ENCODE results near the gene LMO4.

LMO4 gene

GRCh38 chr1:87307306-87307705 is 21.4 kb upstream of the LMO4 start:
- TF ChIP-seq CTCF (IDR thresholded peaks at IDR 0.05; ENCODE audit: insufficient read depth, low read depth, low read length, missing control alignments): no peak
- no peak overlapping the region for H3K4me3 ChIP-seq (ENCODE audit: low read length)
- DNase-seq (ENCODE audit: low read depth): no peak

DNA sequence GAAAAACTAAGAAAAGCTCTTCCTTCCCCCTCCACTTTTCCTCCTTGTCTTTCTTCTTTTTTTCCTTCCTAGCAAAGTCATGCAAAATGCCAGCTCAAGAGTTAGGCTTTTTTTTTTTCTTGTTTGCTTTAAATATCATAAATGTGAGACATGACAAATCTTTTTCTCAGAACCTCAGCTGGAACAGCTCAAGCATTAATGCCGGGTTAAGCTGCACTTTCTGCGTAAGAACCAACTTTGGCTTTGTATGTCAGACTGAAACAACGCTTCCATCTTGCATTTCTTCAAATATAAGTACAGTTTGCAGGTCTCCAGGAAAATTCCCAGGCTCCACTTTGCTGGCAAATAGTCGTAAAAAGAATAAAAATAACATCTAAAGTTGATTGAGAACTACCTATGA is 20.7 kb upstream of the LMO4 start:
- H3K4me3 ChIP-seq (ENCODE audit: low read length): no peak overlapping the region
- no peak for DNase-seq (ENCODE audit: low read depth)
- TF ChIP-seq CTCF (IDR thresholded peaks at IDR 0.05; ENCODE audit: insufficient read depth, low read depth, low read length, missing control alignments): no peak

- no peak overlapping the region for H3K4me3 ChIP-seq (ENCODE audit: low read length)
- DNase-seq (ENCODE audit: low read depth): no peak
- TF ChIP-seq CTCF (IDR thresholded peaks at IDR 0.05; ENCODE audit: insufficient read depth, low read depth, low read length, missing control alignments): no peak
Observed at GRCh38 chr1:87314091-87314490, 14.6 kb upstream of the LMO4 start.

- no peak overlapping the region for H3K4me3 ChIP-seq (ENCODE audit: low read length)
- DNase-seq (ENCODE audit: low read depth): no peak
- TF ChIP-seq CTCF (IDR thresholded peaks at IDR 0.05; ENCODE audit: insufficient read depth, low read depth, low read length, missing control alignments): no peak
Observed at GRCh38 chr1:87318056-87318650, 10.5 kb upstream of the LMO4 start.

DNA sequence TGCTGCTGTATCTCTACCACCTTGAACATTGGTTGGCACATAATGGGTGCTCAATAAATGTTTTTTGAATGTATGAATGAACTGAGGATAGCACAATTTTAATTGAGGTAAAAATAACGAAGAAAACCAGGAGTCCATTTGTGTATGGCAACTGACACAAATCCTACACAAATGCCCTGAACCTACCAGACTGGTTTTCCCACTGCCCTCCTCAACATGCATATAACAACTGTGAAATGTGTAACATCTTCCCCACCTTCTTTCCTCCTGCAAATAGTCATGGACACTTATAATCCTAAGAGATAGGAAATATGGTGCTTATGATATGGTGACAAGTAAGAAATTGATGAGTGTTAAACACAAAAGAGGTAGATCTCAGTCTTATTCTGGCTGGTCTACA is 9.9 kb upstream of the LMO4 start:
- H3K4me3 ChIP-seq (ENCODE audit: low read length): no peak overlapping the region
- DNase-seq (ENCODE audit: low read depth): peak; percentile 35
- no peak for TF ChIP-seq CTCF (IDR thresholded peaks at IDR 0.05; ENCODE audit: insufficient read depth, low read depth, low read length, missing control alignments)

GRCh38 chr1:87325982-87326738 is 2.5 kb upstream of the LMO4 start:
- TF ChIP-seq CTCF (IDR thresholded peaks at IDR 0.05; ENCODE audit: insufficient read depth, low read depth, low read length, missing control alignments): peak; percentile 68
- peak; percentile 71 for DNase-seq (ENCODE audit: low read depth)

More at GRCh38 chr1:87325982-87326738, 2.5 kb upstream of the LMO4 start:
- H3K4me3 ChIP-seq (ENCODE audit: low read length): no peak overlapping the region
